Esophagus muscularis mucosa (tissue), 4 donors: Measurements from ENCODE around the gene CMC1. TPM values are rescaled to one million over a fixed set of nuclear protein-coding genes. Genes with fewer than 3 reads are reported as not detected.
"Not testable (repeated sequence)": the region's sequence is repeated elsewhere in the genome, so short reads cannot be mapped to it uniquely, and the experiment has no call there.

Source experiments
- DNase-seq: peaks from one replicate; pipeline ENCODE4 v3.0.0-alpha.2; 2017; ENCODE audit errors: extremely low spot score
- H3K27ac ChIP-seq, 4 donors: fragments of 200-600 bp; sonication (generic); replicated peaks in 1 of 4; 1 replicate in 3 of 4; 2 replicates in 1 of 4; pipeline ENCODE4 v1.5.1; 2016 to 2019; ENCODE audit warnings: mild to moderate bottlenecking in 1 of 4
- H3K27me3 ChIP-seq, 4 donors: fragments of 200-600 bp; sonication (generic); one replicate each; pipeline versions ENCODE4 v1.5.1 to v1.6.0; 2016 to 2019
- H3K36me3 ChIP-seq, 4 donors: fragments of 200-600 bp; sonication (generic); one replicate each; pipeline ENCODE4 v1.5.1; 2016 to 2019
- H3K4me1 ChIP-seq, 4 donors: fragments of 200-600 bp; sonication (generic); one replicate each; pipeline ENCODE4 v1.5.1; 2016 to 2019
- H3K4me3 ChIP-seq, 4 donors: fragments of 200-600 bp; sonication (generic); 1 replicate in 2 of 4; 2 replicates in 2 of 4; pipeline ENCODE4 v1.5.1; 2016 to 2019; ENCODE audit warnings: mild to moderate bottlenecking in 4 of 4, moderate library complexity in 1 of 4
- H3K9me3 ChIP-seq, 4 donors: fragments of 200-600 bp; sonication (generic); 1 replicate in 3 of 4; 2 replicates in 1 of 4; pipeline ENCODE4 v1.5.1; 2016 to 2019
- EP300 ChIP-seq: sonication (generic); formaldehyde crosslinking; IDR thresholded peaks from one replicate; pipeline ENCODE4 v1.6.1; 2017; ENCODE audit warnings: antibody characterized with exemption
- POLR2A ChIP-seq: fragments of 450-650 bp; IDR thresholded peaks from one replicate; pipeline ENCODE4 v1.6.1; 2017; ENCODE audit warnings: antibody characterized with exemption, moderate library complexity, mild to moderate bottlenecking, low read depth
- POLR2AphosphoS5 ChIP-seq, 2 donors: sonication (generic); formaldehyde crosslinking; IDR thresholded peaks; one replicate each; pipeline ENCODE4 v1.6.1; 2017; ENCODE audit warnings: antibody characterized with exemption in 2 of 2
- WGBS: methylation state at CpG from one replicate; pipeline ENCODE4 v1.1.5; 2018; 5-methylcytosine and 5-hydroxymethylcytosine counted together
- intact Hi-C: fragments of 100-400 bp; cut with DNase I; formaldehyde crosslinking; loops from one replicate; pipeline ENCODE4 v1.15.1; 2023
- total RNA-seq, 4 donors: library from RNA; depleted of rRNA; stranded (reverse); fragments of >200 nt; gene quantifications; one replicate each; pipeline versions ENCODE4 v1.1.0 to v1.2.1, GENCODE V29; 2016
- TF ChIP-seq, protein P1 (sequence below), 3 experiments: fragments of 200-600 bp in 2 of 3; fragments of 450-650 bp in 1 of 3; sonication (generic) in 2 of 3; IDR thresholded peaks; one replicate each; pipeline ENCODE4 v1.5.1; 2017 to 2019; ENCODE audit warnings: antibody characterized with exemption in 3 of 3, mild to moderate bottlenecking in 2 of 3, moderate library complexity in 1 of 3

The CMC1 gene
- total RNA-seq, 4 donors from 2014 or later = 9.1 to 20.3 (median 15.0) TPM

DNA sequence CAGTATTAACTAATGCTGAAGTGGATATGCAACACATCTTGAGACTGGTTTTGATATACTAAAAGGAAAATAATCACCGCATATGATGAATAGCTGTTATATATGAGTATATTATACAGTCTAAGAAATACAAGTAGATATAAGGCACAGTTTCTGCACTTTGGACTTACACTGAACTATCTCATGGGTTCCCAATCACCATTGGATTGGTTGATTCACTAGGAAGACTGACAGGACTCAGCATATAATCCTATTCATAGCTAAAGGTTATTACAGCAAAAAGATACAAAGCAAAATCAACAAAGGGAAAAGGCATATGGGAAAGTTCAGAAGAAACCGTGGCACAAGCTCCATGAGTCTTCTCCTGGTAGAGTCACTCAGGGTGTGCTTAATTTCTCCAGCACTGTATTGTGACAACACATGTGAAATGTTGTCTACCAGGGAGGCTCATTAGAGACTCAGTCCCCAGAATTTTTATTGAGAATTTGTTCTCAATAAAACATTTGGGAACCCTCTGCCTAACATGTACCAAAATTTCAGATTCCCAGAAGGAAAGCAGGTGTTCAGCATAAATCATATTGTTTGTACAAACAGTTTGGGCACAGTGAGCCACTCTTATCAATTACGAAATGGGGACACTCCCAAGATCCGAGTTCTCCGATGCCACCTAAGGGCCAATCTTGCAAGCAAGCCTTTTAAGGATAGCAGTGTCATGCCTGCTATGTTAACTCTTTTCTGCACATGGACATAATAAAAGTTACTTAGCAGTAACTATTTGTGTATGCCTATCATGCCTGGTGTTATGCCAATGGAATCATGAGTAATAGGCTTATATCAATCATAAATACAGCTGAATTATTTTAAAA, 26.8 kb downstream of the CMC1 start:
- Histone ChIP-seq H3K4me1 (no peaks in the 10 kb centered on the region), H3K4me3 (no peak overlapping the region), H3K27ac (no peak overlapping the region), H3K9me3 (peaks cover 0 to 10% (median 9%) of the 10 kb centered on the region in 4 donors), H3K27me3 (no peaks in the 10 kb centered on the region), H3K36me3 (peaks cover 3 to 48% (median 15%) of the 10 kb centered on the region in 4 donors)
- 87% methylated on average over 5 of the region's 5 CpGs for WGBS
- no peak for DNase-seq
- intact Hi-C loops = no loop called here
- TF ChIP-seq POLR2A (no peak), EP300 (no peak), POLR2AphosphoS5 (IDR thresholded peaks at IDR 0.05) (no peak)
- TF ChIP-seq, protein P1, sequence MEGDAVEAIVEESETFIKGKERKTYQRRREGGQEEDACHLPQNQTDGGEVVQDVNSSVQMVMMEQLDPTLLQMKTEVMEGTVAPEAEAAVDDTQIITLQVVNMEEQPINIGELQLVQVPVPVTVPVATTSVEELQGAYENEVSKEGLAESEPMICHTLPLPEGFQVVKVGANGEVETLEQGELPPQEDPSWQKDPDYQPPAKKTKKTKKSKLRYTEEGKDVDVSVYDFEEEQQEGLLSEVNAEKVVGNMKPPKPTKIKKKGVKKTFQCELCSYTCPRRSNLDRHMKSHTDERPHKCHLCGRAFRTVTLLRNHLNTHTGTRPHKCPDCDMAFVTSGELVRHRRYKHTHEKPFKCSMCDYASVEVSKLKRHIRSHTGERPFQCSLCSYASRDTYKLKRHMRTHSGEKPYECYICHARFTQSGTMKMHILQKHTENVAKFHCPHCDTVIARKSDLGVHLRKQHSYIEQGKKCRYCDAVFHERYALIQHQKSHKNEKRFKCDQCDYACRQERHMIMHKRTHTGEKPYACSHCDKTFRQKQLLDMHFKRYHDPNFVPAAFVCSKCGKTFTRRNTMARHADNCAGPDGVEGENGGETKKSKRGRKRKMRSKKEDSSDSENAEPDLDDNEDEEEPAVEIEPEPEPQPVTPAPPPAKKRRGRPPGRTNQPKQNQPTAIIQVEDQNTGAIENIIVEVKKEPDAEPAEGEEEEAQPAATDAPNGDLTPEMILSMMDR (IDR thresholded peaks at IDR 0.05) = no peak

DNA sequence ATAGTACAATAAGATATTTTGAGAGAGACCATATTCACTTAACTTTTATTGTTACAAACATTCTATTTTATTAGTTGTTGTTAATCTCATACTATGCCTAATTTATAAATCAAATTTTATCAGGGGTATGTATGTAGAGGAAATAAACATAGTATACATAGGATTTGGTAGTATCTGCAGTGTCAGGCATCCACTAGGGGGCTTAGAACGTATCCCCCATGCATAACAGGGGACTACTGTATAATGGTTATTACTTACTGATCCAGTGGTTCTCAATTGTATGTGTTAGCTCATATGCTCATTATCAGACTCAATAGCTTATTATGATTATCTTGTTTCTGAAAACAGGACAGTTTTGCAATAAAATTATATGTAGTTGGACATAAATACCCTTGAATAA, 27.6 kb downstream of the CMC1 start:
- TF ChIP-seq POLR2A (no peak), EP300 (no peak), POLR2AphosphoS5 (IDR thresholded peaks at IDR 0.05) (no peak)
- TF ChIP-seq, protein P1 (IDR thresholded peaks at IDR 0.05) = no peak
- 61% methylated on average over 1 of the region's 1 CpG for WGBS
- H3K27ac ChIP-seq = no peak overlapping the region
- intact Hi-C loops = no loop called here
- no peaks in the 10 kb centered on the region for H3K4me1 ChIP-seq
- H3K36me3 ChIP-seq = peaks cover 3 to 47% (median 13%) of the 10 kb centered on the region in 4 donors
- H3K4me3 ChIP-seq = no peak overlapping the region
- no peaks in the 10 kb centered on the region for H3K27me3 ChIP-seq
- DNase-seq = no peak
- peaks cover 0 to 17% (median 13%) of the 10 kb centered on the region in 4 donors for H3K9me3 ChIP-seq

DNA sequence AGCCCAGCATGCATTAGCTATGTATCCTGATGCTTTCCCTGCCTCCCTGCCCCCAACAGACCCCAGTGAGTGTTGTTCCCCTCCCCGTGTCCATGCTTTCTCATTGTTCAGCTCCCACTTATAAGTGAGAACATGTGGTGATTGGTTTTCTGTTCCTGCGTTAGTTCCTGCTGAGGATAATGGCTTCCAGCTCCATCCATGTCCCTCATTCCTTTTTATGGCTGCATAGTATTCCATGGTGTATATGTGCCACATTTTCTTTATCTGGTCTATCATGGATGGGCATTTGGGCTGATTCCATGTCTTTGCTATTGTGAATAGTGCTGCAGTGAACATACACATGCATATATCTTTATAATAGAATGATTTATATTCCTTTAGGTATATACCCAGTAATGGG, 28.5 kb downstream of the CMC1 start:
- H3K4me1 ChIP-seq, DNase-seq, H3K27ac ChIP-seq, H3K4me3 ChIP-seq, H3K27me3 ChIP-seq, intact Hi-C loops: not testable (repeated sequence)
- 97% methylated on average over 2 of the region's 2 CpGs for WGBS
- H3K9me3 ChIP-seq = peaks cover 0 to 21% (median 13%) of the 10 kb centered on the region in 4 donors
- peaks cover 3 to 39% (median 12%) of the 10 kb centered on the region in 4 donors for H3K36me3 ChIP-seq

DNA sequence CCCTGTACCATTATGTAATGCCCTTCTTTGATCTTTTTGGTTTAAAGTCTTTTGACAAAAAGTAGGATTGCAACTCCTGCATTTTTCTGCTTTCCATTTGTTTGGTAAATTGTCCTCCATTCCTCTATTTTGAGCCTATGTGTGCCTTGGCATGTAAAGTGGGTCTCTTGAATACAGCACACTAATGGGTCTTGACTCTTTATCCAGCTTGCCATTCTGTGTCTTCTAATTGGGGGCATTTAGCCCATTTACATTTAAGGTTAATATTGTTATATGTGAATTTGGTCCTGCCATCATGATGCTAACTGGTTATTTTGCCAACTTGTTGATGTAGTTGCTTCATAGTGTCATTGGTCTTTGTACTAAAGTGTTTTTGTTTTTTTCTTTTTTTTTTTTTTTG, 32.4 kb downstream of the CMC1 start:
- Histone ChIP-seq H3K27me3 (no peaks in the 10 kb centered on the region), H3K4me1 (peaks cover 0 to 2% (median under 1%) of the 10 kb centered on the region in 4 donors), H3K9me3 (peaks cover 0 to 21% (median 13%) of the 10 kb centered on the region in 4 donors), H3K27ac (no peak overlapping the region), H3K36me3 (peaks cover 10 to 40% (median 16%) of the 10 kb centered on the region in 4 donors), H3K4me3 (no peak overlapping the region)
- TF ChIP-seq, protein P1 (IDR thresholded peaks at IDR 0.05) = no peak
- TF ChIP-seq POLR2AphosphoS5 (IDR thresholded peaks at IDR 0.05) (no peak), POLR2A (no peak), EP300 (no peak)
- intact Hi-C loops = no loop called here
- no peak for DNase-seq

DNA sequence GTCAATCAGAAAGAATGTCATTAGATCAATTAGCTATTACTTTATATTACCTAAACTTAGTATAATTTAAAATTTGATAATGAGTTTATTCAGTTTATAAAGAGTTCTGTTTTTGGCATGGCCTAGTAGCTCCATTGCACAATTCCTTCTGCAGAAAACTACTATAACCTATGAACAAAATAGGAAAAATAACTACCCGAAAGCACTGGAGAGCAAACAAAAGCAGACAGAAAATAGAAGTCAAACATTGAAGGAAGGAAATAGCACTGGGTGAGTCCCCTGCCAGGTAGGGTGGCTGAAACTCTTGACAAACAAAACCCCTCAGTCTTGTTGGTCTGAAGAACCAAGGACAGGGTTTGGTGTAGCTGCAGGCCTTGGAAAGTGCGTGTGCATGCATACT, 37.5 kb downstream of the CMC1 start:
- TF ChIP-seq POLR2AphosphoS5 (IDR thresholded peaks at IDR 0.05) (no peak), EP300 (no peak), POLR2A (no peak)
- TF ChIP-seq, protein P1 (IDR thresholded peaks at IDR 0.05) = no peak
- 93% methylated on average over 2 of the region's 2 CpGs for WGBS
- Histone ChIP-seq H3K9me3 (peaks cover 0 to 4% (median under 1%) of the 10 kb centered on the region in 4 donors), H3K4me3 (no peak overlapping the region), H3K27me3 (no peaks in the 10 kb centered on the region), H3K4me1 (peaks cover 0 to 16% (median 6%) of the 10 kb centered on the region in 4 donors), H3K36me3 (peaks cover under 1 to 15% (median 9%) of the 10 kb centered on the region in 4 donors), H3K27ac (no peak overlapping the region)
- intact Hi-C loops = no loop called here
- DNase-seq = no peak
